Measurements from ENCODE around the gene AEN.

Gene AEN

GRCh38 chr15:88620995-88621772 lies at the start of gene AEN:
TSS of gene AEN (plus strand) at chr15:88621340. CDS start at chr15:88626210, 4,870 bp downstream.
- DNase-seq (ENCODE audit: low spot score): peak; percentile 100

DNA sequence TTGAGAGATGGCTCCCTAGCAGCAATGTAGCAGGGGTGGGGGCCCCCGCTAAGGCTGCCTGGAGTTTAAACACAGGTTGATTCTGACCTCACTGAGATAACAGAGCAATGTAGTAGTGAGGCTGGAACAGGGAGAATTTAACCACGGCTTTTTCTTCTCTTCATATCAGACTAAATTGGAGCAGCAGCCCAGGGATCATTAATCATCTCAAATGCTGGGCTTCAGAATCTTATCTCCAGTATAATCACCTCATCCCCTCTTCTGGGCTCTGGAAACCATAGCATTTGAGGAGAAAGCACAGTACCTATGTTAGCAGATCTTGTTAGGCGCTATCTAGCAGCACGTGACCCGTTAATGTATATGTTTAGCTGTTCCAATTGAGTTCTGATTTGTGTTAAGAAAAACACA lies 49.3 kb upstream of the AEN start:
- DNase-seq (ENCODE audit: low spot score): no peak

DNA sequence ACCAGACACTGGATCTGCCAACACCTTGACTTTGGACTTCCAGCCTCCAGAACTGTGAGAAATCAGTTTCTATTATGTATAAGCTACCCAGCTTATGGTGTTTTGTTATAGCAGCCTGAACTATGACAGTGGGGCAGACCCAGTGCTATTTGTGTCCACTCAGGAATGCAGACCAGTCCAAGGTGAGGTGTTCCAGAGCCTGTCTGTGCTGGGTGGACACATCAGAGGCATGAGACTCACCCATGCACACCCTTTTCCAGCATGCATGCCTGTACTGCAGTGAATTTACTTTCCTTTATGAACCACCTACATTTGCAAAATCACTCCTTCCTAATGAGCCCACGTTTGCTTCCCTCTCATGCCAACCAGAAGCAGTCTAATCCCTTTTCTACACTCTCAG lies 47.1 kb upstream of the AEN start:
- no peak for DNase-seq (ENCODE audit: low spot score)

GRCh38 chr15:88574655-88575054 lies 46.5 kb upstream of the AEN start:
- DNase-seq (ENCODE audit: low spot score): no peak

DNA sequence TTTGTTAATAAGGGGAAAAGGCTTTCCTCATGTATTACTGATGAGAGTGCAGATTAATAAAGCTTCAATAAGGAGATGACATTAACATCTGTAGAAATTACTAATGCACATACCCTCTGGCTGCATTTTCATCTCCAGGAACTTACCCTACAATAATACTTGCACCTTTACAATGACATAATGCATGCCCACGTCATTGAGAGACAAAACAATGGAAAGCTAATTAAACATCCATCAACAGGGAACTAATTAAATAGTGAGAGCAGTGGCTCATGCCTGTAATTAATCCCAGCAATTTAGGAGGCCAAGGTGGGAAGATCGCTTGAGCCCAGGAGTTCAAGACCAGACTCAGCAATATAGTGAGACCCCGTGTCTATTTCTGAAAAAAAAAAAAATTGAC lies 41.8 kb upstream of the AEN start:
- no peak for DNase-seq (ENCODE audit: low spot score)

- no peak for DNase-seq (ENCODE audit: low spot score)
Measured at GRCh38 chr15:88580532-88580931, 40.6 kb upstream of the AEN start.

DNA sequence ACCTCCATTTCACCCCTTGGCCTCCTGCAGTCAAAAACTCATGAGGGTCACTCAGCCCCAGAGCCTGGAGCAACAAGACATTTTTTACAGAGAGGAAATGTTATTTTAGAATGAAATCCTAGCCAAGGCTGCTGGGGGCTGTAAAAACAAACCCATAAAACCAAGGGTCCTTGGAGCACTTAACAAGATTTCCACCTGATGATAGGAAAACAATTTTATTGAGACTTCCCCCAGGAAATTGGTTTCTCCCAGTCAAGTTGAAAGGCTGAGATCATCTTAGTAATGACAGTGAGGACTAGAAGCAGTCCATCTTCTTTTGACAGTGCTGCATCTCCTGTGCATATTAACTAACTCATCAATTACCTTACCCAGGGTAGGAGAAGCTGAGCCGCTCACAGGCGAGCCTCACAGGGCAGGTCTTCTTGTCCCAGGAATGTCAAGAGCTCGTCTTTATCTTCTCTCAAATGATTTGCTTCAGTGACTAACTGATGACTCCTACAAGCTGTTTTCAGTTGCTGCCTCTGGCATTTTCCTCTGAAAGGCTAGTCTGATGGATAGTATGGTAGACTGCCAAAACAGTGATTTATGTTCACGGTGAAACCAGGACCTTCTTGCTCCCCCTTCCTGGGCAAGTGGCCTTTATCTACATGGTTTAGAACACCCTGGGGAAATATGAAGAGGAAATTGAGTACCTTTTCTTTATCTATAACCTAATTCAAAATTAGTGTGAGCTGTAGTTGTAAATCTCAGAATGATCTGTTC lies 34.6 kb upstream of the AEN start:
- no peak for DNase-seq (ENCODE audit: low spot score)

DNA sequence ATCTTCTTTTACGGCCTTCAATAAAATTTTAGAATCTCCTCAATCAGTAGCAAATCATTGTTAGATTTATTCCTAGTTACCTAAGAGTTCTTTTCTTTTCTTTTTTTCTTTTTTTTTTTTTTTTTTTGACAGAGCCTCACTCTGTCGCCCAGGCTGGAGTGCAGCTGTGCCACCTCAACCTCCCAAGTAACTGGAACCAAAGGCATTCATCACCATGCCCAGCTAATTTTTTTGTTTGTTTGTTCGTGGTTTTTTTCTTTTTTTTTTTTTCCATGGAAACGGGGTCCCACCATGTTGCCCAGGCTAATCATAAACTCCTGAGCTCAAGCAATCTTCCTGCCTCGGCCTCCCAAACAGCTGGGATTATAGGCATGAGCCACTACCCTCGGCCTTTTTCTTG lies 30.4 kb upstream of the AEN start:
- DNase-seq (ENCODE audit: low spot score): no peak

DNA sequence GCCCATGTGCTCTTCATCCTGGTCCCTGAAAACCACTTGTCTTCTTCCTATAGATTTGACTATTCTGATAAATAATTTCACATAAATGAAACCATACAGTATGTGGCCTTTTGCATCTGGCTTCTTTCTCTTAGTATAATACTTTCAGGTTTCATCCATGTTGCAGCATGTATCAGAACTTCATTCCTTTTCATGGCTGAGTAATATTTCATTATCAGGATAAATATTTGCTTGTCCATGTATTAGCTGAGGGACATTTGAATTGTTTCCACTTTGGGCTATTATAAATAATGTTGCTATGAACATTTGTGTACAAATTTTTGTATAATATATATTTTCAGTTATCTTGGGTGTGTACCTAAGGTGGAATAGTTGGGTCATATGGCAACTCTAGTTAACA lies 29.8 kb upstream of the AEN start:
- DNase-seq (ENCODE audit: low spot score): no peak

GRCh38 chr15:88603885-88604284 lies 17.3 kb upstream of the AEN start:
- DNase-seq (ENCODE audit: low spot score): no peak

- DNase-seq (ENCODE audit: low spot score): no peak
Measured at GRCh38 chr15:88604381-88605188, 16.6 kb upstream of the AEN start.

DNA sequence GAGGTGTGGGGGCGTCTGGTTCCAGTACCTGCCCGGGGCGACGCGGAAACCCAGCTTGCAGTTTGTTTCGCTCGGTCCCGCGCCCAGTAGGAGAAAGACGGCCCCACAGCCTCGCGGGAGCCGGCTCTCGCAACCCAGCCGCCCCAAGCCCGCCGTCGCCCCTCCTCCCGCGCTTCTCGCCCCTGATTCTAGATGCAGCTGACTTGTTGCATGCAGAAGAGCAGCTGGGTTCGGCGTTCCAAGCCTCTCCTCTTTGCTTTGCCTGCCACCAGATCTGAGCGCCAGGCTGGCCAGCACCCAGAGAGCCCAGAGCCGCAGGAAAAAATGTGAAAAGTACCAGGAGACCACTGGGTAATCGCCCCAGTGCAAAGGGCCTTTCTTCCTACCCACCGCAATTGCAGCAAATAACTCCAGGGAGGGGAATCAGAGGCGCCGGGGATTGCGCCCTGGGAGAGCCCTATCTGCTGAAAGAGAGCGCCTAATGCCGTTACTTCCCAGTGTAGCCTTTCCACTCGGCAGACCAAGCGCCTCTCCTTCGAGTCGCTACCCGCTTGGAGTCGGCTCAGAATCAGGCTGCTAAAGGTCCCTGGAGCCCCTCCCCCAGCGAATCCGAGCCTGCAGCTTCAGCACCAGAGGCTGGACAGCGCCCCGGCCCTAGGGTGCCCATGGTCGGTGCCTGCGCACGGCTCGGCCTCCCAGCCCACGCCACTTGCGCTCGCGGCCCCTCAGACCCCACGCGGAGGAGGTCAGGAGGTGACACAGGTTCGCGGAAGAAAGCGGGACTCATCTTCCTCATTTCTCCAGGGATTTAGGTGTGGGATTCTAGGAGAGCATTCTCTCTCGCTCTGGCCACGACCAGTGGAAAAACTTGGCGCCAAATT lies 15.7 kb upstream of the AEN start:
- DNase-seq (ENCODE audit: low spot score): peak; percentile 71

- no peak for DNase-seq (ENCODE audit: low spot score)
Measured at GRCh38 chr15:88606070-88606794, 14.9 kb upstream of the AEN start.

GRCh38 chr15:88607951-88608350 lies 13.2 kb upstream of the AEN start:
- DNase-seq (ENCODE audit: low spot score): no peak

GRCh38 chr15:88608607-88609181 lies 12.4 kb upstream of the AEN start:
- DNase-seq (ENCODE audit: low spot score): no peak

DNA sequence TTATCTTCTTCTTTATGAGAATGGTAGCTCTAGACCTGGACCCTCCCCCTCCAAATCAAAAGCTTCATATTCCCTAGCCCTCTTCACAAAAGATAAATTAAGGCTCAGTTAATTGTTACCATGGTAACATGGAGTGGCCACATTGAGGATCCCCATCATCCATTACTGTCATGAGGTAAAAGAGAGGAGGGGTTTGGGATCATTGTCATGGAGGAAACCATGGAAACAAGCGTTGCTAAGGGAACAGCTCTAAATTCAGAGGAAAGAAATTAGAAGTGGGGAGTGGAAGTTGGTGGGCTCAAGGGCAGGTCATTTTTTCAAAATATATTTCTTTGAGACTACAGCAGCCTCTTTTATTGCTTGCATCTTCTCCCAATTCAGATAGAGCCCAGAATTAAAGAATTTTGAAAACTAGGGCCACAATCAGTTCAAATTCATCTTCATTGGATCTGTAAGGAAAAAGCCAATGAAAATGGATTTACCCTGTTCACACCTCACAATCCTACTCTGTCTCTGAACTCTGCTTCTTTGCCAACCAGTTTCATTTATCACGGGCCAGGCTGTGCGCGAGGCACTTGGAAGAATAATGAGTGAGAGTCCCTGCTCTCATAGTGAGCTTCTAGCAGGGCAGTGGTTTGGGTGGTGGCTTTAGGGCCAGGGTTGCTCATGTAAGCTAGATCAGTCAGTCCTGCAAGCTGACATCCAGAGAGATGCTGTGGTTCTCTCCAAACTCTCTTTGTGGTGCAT lies 11.6 kb upstream of the AEN start:
- DNase-seq (ENCODE audit: low spot score): no peak

DNA sequence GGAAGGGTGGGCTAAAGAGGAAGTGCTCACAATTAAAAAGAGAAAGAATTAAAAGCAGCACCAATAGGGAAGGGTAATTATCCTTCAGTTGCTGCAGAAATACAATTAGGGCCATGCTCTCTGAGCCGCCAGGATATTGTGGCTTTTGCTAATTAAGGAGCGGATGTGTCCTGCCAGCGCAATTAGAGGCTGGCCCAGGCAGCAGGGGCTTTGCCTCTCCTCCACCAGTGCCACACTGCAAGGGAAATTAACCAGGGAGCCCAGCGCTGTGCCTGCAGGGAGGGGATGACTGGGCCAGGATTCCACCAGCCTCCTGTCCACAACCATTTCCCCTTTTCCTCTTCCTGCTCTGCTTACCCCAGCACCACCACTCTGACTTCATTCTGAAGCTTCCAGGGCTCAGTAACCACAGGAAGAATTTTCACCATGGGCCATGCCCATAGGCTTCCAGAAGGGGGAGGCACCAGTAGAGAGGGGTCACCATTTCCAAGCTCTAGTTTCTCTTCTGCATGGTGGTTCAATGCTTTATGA lies 10.4 kb upstream of the AEN start:
- DNase-seq (ENCODE audit: low spot score): no peak

DNA sequence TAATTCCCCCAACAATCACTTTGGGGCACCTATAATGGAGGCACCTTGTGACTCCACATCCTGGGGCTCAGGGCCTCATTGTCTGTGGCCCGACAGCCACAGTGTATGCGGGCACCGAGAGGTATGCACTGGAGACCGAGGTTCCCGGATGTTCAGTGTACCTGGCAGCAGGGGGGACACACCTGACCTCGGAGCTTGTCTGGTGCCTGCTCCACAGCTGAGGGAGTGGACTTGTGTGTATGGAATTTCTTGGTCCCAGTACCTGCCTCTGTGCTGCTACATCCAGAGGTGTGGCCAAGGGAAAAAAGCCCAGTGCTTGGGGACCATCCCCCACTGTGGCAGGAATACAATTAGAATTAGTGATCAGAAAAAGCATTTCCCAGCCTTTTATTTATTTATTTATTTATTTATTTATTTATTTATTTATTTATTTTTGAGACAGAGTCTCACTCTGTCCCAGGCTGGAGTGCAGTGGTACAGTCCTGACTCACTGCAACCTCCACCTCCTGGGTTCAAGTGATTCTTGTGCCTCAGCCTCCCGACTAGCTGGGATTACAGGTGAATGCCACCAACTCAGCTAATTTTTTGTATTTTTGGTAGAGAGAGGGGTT lies 8.8 kb upstream of the AEN start:
- DNase-seq (ENCODE audit: low spot score): no peak

Measured in GM03348 (cell line).